Measurements from ENCODE around the gene KLHL30. TPM values are rescaled to one million over a fixed set of nuclear protein-coding genes. Genes with fewer than 3 reads are reported as not detected.

KLHL30 gene
- total RNA-seq, result 10 to 100 TPM; 15.8 to 16.6 TPM
- long read RNA-seq, partial matches to known transcripts, result 1 of 29 reads
- long read RNA-seq, other reads (novel, unspliced or antisense), result 26 of 29 reads

GRCh38 chr2:238138331-238139195 lies at the start of gene KLHL30:
Gene KLHL30 (plus strand): TSS chr2:238138668. CDS start chr2:238140755, 2,087 bp downstream.
- ATAC-seq (peak; percentile 85 to 88), DNase-seq (peak; percentile 67)
- intact Hi-C loops (cut with DNase I), result loop anchor here in 1 of 2 donors (5.0 kb wide), 1 partner anchor 281 kb away; the partner anchor contains the start of gene RAMP1

GRCh38 chr2:238090887-238091286 lies 47.6 kb upstream of the KLHL30 start:
- DNase-seq (no peak), ATAC-seq (no peak)
- intact Hi-C loops (cut with DNase I), result no loop called here

GRCh38 chr2:238091436-238092060 lies 46.9 kb upstream of the KLHL30 start:
- ATAC-seq, result no peak
- DNase-seq, result no peak
- intact Hi-C loops (cut with DNase I), result no loop called here

GRCh38 chr2:238092486-238093035 lies 45.9 kb upstream of the KLHL30 start:
- DNase-seq, result no peak
- ATAC-seq, result no peak
- intact Hi-C loops (cut with DNase I), result no loop called here

- no peak for ATAC-seq
- DNase-seq, result no peak
- intact Hi-C loops (cut with DNase I), result no loop called here
Observed at GRCh38 chr2:238093181-238094140, 45.0 kb upstream of the KLHL30 start.

GRCh38 chr2:238094438-238095022 lies 43.9 kb upstream of the KLHL30 start:
- ATAC-seq (no peak), DNase-seq (no peak)
- intact Hi-C loops (cut with DNase I), result no loop called here

- no peak for ATAC-seq
- intact Hi-C loops (cut with DNase I), result no loop called here
- no peak for DNase-seq
Observed at GRCh38 chr2:238095143-238095542, 43.3 kb upstream of the KLHL30 start.

- ATAC-seq, result no peak
- intact Hi-C loops (cut with DNase I), result no loop called here
- no peak for DNase-seq
Observed at GRCh38 chr2:238096311-238097011, 42.0 kb upstream of the KLHL30 start.

- ATAC-seq (no peak), DNase-seq (no peak)
- intact Hi-C loops (cut with DNase I), result no loop called here
Observed at GRCh38 chr2:238097201-238097987, 41.1 kb upstream of the KLHL30 start.

- intact Hi-C loops (cut with DNase I), result no loop called here
- DNase-seq, result peak; percentile 82
- peak; percentile 91 to 94 for ATAC-seq
Observed at GRCh38 chr2:238097988-238098871, 40.2 kb upstream of the KLHL30 start.

- no peak for DNase-seq
- intact Hi-C loops (cut with DNase I), result no loop called here
- ATAC-seq, result peak; percentile 19 to 31
Observed at GRCh38 chr2:238098901-238099713, 39.4 kb upstream of the KLHL30 start.

GRCh38 chr2:238099714-238100048 lies 38.8 kb upstream of the KLHL30 start:
- ATAC-seq, result no peak

GRCh38 chr2:238100049-238100820 lies 38.2 kb upstream of the KLHL30 start, which contains the start of gene ESPNL:
Gene ESPNL (plus strand): TSS chr2:238100340. CDS start chr2:238100420, 80 bp downstream.
- DNase-seq, result no peak
- ATAC-seq, result no peak
- intact Hi-C loops (cut with DNase I), result no loop called here

More at GRCh38 chr2:238099714-238100048, 38.8 kb upstream of the KLHL30 start:
- DNase-seq, result no peak
- intact Hi-C loops (cut with DNase I), result no loop called here

Measured in left cardiac atrium (tissue), 4 donors.